NCI-H1105 treated with DMSO at 0.1 percent for 48 hours (cell line): ENCODE data around the gene PRDM11.

Experiments used
- DNase-seq: peaks from one replicate; lab custom pipeline; 2025; lab: John Stamatoyannopoulos, UW

PRDM11 gene

GRCh38 chr11:45174963-45175362 is 28.5 kb downstream of the PRDM11 start:
- DNase-seq = no peak

- peak; percentile 84 for DNase-seq
Observed at GRCh38 chr11:45176996-45177395, 30.6 kb downstream of the PRDM11 start.

- DNase-seq = no peak
Observed at GRCh38 chr11:45178223-45178622, 31.8 kb downstream of the PRDM11 start.

GRCh38 chr11:45178890-45179671 is 32.6 kb downstream of the PRDM11 start:
- DNase-seq = no peak

GRCh38 chr11:45179686-45180178 is 33.3 kb downstream of the PRDM11 start:
- peak; percentile 36 for DNase-seq

- peak; percentile 61 for DNase-seq
Observed at GRCh38 chr11:45180179-45180847, 33.9 kb downstream of the PRDM11 start.

GRCh38 chr11:45180848-45181192 is 34.4 kb downstream of the PRDM11 start:
- peak; percentile 36 for DNase-seq

- DNase-seq = no peak
Observed at GRCh38 chr11:45181193-45181888, 34.9 kb downstream of the PRDM11 start.

- DNase-seq = no peak
Observed at GRCh38 chr11:45181889-45182550, 35.6 kb downstream of the PRDM11 start.

- peak; percentile 4 for DNase-seq
Observed at GRCh38 chr11:45182902-45183301, 36.5 kb downstream of the PRDM11 start.

GRCh38 chr11:45184640-45185039 is 38.2 kb downstream of the PRDM11 start:
- DNase-seq = no peak

- no peak for DNase-seq
Observed at GRCh38 chr11:45185228-45185729, 38.8 kb downstream of the PRDM11 start.

GRCh38 chr11:45187375-45187774 is 40.9 kb downstream of the PRDM11 start:
- DNase-seq = no peak

- DNase-seq = no peak
Observed at GRCh38 chr11:45188127-45188526, 41.7 kb downstream of the PRDM11 start.

GRCh38 chr11:45189230-45189629 is 42.8 kb downstream of the PRDM11 start:
- no peak for DNase-seq

GRCh38 chr11:45193695-45194094 is 47.3 kb downstream of the PRDM11 start:
- DNase-seq = no peak

- no peak for DNase-seq
Observed at GRCh38 chr11:45204761-45205160, 58.3 kb downstream of the PRDM11 start.

GRCh38 chr11:45205978-45206377 is 59.5 kb downstream of the PRDM11 start:
- DNase-seq = no peak

- no peak for DNase-seq
Observed at GRCh38 chr11:45208135-45208534, 61.7 kb downstream of the PRDM11 start.

- no peak for DNase-seq
Observed at GRCh38 chr11:45209000-45209879, 62.8 kb downstream of the PRDM11 start.
